Esophagus mucosa (tissue), 1 donor: ENCODE results near the gene CLEC14A. TPM values are rescaled to one million over a fixed set of nuclear protein-coding genes. Genes with fewer than 3 reads are reported as not detected.
A peak's percentile ranks its signal among the peaks of the same experiment; 100 is the strongest.

Source experiments
- ATAC-seq: fragments of 200-7000 bp; cut with Tn5 transposase; one replicate; pipeline ENCODE4 v1.9.1; 2020
- total RNA-seq: library from RNA; stranded (reverse); gene quantifications from one replicate; pipeline ENCODE4 v1.2.4, GENCODE V29; 2023
- donor health status: DM: yes; HTN: yes; CAD: no.

CLEC14A gene
- total RNA-seq, 1 donor from 2014 or later, result 4.1 TPM

DNA sequence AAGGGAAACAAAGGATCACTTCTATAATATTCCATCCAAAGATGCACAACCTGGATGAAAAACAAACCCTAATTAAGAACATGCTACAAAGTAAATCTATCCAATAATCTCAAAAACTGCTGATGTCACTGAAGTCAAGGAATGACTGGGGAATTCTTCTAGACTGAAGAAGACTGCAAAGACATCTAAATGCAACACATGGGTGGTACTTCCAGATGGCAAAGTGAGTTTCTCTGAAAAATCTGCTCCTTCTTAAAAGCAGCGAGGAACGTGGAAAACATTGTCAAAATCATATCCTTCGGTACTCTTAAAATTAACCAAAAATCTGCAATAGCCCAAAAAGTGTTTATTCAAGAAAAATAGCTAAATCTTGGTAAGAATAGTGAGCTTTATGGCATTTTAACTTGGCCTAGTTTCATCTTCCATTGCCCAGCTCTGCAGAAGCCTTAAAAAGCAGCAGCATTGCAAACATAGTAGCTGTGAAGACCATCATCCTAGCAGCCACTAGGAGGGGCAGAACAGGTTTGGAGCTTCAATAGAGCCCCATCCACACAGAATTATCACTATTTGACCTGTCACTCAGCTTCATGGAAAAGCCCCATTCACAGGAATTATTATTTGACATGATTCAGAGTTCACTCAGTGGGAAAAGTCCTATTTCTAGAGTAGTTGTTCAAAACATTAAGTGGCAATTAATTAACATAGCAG is 7.4 kb downstream of the CLEC14A start:
- ATAC-seq, result no peak

DNA sequence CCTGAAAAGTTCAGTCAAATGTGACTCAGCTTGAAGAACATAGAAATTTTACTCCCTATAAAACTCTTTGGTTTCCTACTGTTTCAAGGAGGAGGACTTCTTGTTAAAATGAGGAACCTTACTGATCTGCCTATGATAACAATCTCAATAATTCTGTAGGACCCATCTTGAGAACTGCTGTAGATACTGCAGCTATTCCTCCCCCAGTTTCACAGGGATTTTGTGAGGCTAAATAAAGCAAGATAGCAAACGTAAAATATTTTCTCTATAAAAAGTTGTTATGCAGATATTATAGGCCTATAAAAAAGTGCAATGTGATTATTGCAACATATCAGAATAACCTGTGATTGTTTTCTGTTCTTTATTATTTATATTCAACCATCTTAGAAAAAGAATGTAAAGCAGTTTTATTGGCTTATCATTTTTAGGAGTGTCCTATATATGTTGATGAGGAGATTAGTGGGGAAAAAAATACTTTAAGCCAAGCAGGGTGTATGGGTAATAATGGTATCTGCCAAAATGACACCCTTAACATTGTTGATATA is 12.1 kb downstream of the CLEC14A start:
- ATAC-seq, result no peak

DNA sequence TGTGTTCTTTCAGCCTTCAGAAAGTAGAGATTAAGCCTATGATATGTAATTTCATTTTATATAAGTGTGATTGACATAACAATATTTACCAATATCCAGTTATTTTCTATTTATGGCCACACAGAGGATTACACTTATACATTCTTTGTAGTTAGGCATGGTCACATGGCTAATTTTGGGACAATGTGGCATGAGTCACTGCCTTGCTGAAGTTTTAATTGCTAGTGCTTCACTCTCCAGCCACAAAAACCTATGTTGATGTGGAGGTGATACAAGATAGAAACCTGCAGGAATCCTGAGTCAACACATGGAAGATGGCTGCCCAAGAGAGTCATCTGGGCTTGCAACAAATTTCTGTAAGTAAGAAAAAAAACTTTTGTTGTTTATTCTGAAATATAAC is 17.0 kb downstream of the CLEC14A start:
- ATAC-seq, result no peak

DNA sequence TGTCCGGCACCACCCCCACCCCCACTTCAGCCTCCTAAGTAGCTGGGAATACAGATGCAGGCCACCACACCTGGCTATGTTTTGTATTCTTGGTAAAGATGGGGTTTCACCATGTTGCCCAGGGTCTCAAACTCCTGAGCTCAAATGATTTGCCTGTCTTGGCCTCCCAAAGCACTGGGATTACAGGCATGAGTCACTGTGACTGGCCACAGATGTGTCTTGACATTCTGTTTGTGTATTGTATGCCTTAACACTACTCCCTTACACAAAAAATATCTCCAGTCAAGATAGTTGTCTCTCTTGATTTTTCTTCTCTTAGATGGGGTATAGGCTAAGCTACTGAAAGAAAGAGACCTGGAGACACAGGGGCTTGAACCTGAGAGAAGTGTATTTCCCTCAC is 17.6 kb downstream of the CLEC14A start:
- ATAC-seq, result no peak

DNA sequence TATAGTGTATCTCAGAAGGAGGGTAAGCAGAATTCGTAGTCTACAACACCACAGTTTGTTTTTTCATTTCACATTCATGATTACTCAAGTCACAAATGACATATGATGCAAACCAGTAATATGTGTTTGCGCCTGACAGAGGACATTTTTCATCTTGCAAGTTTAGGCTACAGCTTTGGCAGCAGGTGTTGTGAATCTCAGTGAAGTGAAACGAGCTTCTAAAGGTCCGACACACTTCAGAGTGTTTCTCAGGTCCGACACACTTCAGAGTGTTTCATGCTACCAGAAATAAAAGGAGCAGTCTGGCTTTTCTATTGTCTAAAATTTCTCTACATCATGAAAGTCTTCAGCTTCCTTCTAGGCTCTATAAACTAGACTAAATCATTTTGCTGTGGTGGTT is 22.7 kb downstream of the CLEC14A start:
- no peak for ATAC-seq

DNA sequence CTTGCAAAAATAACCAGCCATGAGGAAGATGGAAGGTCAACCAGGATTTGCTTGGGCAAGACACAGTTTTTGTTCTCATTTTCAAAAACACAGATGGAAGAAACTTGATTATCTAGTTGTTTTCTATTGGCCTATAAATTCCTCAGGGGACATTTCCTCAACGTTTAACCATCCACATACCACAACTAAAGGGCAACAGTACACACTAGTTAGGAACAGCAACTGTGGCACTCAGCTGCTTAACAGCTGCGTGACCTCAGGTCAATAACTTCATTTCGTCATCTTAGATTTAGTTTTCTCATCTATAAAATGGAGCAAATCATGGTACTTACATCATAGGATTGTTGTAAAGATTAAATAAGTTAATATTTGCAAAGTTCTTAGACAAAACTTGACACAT is 29.5 kb downstream of the CLEC14A start:
- ATAC-seq, result no peak

DNA sequence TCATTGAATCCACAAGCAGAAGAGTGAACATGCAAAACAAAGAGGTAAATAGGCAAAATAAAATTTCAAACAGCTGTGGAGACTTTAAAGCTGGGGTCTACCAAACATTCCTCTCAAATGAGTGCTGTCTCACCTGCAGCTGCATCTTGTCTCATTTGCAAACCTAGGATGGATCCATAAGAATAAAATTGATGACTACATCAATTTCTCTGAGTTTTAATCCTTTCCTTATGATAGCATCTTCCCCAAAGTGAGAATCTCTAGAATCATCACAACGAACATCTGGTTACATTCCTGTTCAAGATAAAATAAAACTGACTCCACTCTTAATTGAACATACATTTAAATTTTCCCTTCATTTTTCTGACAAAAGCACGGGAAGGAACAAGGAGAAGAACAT is 29.9 kb downstream of the CLEC14A start:
- no peak for ATAC-seq

DNA sequence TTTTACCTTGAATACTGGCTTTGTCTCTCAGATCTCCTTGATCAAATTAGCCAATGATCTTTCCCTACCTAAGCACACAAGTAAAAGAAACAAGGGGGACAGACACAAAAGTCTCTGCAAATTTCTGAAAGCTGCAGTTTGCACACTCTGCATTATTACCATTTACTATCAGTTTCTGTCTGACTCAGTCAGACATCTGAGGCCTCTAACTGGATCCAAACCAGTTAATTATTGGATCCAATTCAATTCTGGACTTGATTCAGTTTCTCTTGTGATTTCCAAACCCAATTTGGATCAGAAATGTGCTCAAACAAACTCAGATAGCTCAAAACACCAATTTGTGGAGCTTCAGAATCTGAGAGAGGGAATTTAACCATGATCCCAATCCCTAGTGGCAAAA is 31.6 kb downstream of the CLEC14A start:
- ATAC-seq, result no peak

DNA sequence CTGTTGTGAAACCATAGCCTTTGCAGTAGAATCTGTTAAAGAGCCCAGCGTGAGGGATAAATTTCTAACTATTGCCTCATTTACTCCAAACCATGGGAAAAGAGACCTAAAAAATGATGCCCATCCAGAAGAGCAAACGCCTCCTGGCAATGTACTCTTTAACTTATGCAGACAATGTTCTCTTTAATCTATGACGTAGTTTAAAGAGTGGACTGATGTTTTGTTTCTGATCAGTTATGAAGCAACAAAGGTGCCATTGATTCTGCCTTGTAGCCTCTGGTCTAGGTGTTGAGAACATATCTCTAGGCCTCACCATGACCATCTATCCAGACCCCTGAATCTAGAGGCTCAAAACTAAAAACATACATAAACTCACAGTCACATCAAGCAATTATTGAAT is 34.8 kb downstream of the CLEC14A start:
- no peak for ATAC-seq

DNA sequence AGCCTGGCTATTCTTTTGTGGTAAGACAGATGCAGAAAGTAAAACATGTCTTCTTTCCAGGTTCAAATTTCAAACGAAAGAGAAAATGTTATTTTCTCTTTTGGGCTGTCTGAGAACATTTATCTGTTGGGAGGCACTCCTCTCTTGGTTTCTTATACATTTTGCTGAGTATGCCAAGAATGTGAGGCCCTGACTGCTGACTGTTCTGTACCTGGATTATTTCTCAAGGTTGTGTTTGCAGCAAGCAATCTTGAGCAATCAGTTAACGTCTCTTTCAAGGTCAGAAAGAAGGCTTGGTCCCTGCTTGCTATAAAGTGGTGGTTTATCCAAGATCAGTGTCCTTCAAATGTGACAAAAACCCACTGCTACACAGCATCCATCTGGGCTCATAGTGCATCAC is 38.3 kb downstream of the CLEC14A start:
- ATAC-seq, result no peak

DNA sequence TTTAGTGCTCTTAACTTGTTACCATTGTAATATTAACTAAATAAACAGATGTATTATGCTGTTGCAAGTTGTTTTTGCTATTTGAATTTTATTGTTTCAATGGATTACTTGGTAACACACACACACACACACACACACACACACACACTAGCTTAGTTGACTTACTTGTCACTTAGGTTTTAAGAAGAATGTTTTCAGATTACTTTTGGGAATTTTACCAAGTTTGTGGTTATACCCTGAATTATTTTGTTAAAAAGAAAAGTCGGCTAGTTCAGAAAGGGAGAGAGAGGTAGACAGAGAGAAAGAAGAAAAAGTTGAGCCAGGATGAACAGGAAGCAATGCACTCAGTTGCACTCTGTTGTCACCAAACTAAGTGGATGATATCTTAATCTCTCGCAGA is 42.9 kb downstream of the CLEC14A start:
- ATAC-seq, result no peak

DNA sequence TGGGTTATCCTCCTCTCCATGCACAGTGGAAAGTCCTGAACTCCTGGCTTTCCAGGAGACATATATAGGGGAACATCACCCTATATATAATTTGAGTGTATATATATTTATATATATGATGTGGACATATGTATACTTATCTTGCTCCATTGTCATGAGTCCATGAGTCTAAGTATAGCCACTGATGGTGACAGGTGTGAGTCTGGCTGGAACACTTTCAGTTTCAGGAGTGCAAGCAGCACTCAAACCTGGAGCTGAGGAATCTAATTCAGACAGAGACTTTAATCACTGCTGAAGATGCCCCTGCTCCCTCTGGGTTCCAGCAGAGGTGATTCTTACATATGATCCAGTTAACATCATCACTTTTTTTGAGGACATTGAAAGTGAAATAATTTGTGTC is 43.8 kb downstream of the CLEC14A start:
- ATAC-seq, result no peak

DNA sequence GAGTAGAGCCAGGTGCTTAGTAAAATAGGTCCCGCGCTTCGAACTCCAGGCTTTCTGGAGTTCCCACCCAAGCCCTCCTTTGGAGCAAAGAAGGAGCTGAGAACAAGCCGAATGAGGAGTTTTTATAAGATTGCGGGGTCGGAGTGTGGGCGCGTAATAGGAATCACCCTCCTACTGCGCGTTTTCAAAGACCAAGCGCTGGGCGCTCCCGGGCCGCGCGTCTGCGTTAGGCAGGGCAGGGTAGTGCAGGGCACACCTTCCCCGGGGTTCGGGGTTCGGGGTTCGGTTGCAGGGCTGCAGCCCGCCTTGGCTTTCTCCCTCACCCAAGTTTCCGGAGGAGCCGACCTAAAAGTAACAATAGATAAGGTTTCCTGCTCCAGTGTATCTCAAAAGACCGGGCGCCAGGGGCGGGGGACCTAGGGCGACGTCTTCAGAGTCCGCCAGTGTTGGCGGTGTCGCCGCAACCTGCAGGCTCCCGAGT is 44.6 kb downstream of the CLEC14A start:
- ATAC-seq, result no peak

DNA sequence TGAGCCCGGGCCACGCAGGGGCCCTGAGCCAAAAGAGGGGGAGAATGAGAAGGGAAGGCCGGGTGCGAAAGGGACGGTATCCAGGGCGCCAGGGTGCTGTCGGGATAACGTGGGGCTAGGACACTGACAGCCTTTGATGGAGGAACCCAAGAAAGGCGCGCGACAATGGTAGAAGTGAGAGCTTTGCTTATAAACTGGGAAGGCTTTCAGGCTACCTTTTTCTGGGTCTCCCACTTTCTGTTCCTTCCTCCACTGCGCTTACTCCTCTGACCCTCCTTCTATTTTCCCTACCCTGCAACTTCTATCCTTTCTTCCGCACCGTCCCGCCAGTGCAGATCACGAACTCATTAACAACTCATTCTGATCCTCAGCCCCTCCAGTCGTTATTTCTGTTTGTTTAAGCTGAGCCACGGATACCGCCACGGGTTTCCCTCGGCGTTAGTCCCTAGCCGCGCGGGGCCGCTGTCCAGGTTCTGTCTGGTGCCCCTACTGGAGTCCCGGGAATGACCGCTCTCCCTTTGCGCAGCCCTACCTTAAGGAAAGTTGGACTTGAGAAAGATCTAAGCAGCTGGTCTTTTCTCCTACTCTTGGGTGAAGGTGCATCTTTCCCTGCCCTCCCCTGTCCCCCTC is 45.2 kb downstream of the CLEC14A start:
- ATAC-seq, result no peak

DNA sequence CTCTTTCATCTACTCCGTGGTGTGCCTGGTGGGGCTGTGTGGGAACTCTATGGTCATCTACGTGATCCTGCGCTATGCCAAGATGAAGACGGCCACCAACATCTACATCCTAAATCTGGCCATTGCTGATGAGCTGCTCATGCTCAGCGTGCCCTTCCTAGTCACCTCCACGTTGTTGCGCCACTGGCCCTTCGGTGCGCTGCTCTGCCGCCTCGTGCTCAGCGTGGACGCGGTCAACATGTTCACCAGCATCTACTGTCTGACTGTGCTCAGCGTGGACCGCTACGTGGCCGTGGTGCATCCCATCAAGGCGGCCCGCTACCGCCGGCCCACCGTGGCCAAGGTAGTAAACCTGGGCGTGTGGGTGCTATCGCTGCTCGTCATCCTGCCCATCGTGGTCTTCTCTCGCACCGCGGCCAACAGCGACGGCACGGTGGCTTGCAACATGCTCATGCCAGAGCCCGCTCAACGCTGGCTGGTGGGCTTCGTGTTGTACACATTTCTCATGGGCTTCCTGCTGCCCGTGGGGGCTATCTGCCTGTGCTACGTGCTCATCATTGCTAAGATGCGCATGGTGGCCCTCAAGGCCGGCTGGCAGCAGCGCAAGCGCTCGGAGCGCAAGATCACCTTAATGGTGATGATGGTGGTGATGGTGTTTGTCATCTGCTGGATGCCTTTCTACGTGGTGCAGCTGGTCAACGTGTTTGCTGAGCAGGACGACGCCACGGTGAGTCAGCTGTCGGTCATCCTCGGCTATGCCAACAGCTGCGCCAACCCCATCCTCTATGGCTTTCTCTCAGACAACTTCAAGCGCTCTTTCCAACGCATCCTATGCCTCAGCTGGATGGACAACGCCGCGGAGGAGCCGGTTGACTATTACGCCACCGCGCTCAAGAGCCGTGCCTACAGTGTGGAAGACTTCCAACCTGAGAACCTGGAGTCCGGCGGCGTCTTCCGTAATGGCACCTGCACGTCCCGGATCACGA is 46.0 kb downstream of the CLEC14A start:
- peak; percentile 52 for ATAC-seq

DNA sequence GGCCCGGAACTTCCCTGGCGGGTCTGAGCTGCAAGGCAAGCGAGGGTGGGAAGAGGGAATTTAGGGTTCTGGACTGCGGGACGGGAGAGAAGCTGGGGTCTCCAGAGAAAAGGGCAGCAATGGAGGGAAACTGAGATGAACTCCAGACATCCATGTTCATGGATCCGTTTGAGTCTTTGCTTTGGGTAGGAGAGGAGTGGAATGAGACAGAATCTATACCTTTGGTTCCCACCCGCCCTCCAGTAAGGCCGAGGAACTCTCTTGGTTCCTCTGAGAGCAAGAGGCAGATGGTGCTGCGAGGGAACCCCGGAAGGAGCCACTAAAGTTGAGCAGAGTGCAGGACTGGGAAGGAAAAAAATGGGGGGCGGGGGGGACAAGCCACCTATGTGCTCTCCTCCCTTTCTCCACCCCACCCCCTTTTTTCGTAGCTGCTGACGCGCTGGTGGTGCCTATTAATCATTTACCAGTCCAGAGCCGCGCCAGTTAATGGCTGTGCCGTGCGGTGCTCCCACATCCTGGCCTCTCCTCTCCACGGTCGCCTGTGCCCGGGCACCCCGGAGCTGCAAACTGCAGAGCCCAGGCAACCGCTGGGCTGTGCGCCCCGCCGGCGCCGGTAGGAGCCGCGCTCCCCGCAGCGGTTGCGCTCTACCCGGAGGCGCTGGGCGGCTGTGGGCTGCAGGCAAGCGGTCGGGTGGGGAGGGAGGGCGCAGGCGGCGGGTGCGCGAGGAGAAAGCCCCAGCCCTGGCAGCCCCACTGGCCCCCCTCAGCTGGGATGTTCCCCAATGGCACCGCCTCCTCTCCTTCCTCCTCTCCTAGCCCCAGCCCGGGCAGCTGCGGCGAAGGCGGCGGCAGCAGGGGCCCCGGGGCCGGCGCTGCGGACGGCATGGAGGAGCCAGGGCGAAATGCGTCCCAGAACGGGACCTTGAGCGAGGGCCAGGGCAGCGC is 47.0 kb downstream of the CLEC14A start:
- peak; percentile 20 for ATAC-seq

DNA sequence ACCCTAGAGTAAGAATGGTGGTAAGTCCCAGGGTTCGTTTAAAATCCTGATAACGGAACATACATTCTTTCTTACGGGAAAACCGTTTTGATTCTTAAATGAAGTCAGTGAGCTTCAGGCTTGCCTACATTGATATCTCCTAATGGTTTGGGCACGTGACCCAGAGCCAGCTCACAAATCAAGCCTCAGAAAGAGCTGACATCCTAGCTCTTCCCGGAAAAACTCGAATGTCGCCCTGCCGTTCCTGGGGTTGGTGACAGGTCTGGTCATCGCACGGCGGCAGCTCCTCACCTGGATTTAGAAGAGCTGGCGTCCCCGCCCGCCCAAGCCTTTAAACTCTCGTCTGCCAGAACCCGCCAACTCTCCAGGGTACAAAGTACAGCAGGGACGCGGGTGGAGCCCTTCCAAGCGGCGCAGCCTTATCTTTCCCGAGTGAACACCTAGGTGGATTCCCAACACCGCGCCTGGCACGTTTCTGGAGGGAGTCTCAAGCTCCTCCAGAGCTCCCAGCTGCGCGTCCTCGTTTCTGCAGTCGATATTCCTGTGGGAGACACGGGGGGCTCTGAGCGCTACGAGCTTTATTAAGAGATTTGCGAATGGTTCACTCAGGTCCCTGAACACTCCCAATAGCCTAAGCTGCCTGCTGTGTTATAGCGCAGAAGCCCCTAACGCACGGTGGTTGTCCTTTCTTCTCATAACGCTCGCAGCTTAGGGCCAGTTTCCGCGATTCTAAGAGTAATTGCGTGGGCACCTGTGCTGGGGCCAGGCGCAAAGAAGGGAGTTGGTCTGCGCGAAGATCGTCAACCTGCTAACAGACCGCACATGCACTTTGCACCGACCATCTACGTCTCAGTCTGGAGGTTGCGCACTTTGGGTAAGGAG is 47.9 kb downstream of the CLEC14A start, which contains the start of gene SSTR1:
TSS of gene SSTR1 (plus strand) at position 169 of the 882 bp plus-strand sequence. CDS start 1,486 bp downstream, outside the sequence.
- no peak for ATAC-seq

DNA sequence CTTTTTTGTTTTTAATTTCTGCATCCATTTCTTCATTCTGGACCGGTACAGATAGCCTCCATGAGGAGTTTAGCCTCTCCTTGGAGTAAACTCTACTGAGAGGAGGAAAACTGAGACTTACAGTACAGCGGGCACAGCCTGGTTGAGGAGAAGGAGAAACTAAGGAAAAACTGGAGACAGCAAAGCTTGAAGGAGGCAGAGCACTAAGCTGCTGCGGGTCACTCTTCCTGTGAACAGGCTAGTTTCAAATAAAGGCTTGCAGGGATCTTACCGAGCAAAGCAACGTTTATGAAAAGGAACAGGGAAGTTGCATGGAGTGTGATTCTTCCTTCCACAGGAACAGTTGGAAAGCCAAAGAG is 48.5 kb downstream of the CLEC14A start:
- ATAC-seq, result no peak

DNA sequence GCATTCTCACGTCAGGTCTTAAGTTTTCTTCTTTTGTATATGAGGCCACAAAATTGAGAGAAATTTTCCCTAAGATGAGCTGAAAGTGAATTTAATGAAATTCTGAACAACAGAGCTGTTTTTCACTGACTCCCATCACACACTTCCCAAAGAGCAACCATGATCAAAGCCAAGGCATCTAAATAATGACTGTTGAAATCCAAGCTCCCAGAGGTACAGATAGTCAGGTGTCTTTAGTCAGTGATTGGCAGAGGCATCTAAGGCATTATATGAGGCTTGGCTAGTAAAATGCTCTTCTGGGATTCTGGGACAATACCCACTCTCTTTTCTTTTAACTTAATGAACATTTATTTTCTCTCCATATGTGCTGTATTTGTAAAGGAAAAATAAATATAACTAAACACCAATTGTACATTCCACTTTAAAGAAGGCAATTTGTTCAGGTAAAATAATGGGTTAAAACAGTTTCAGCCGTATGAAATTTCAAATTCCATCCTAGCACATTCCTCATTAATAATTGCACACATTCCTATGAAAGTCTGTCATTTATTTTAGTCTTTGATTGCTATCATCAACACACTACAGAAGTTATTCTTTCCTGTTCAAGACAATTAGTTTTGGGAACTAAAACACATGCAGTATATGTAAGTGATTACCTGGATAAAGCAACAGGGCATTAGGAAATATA is 49.1 kb downstream of the CLEC14A start:
- no peak for ATAC-seq
